Measurements from ENCODE around the gene BTBD8.

GRCh38 chr1:92095874-92096273, 15.7 kb downstream of the BTBD8 start:
- TF ChIP-seq POLR2A (IDR thresholded peaks at IDR 0.05; ENCODE audit: low read depth, low read length) (no peak), POLR2AphosphoS5 (IDR thresholded peaks at IDR 0.05; ENCODE audit: low read depth, low read length) (no peak), TAF1 (IDR thresholded peaks at IDR 0.05; ENCODE audit: low read depth, low read length) (no peak), PAX5 (IDR thresholded peaks at IDR 0.05; ENCODE audit: insufficient read depth, low read length, severe bottlenecking) (no peak), SPI1 (IDR thresholded peaks at IDR 0.05; ENCODE audit: low read depth, low read length) (no peak)
